Right lobe of liver (tissue), 6 donors: ENCODE data around the gene MPPED1. TPM values are rescaled to one million over a fixed set of nuclear protein-coding genes. Genes with fewer than 3 reads are reported as not detected.

ENCODE experiments used
- ATAC-seq, 4 donors: fragments of 200-7000 bp; cut with Tn5 transposase; one replicate each; pipeline ENCODE4 v1.9.1; 2020; ENCODE audit warnings: mild to moderate bottlenecking in 4 of 4, moderate library complexity in 4 of 4
- DNase-seq, 3 donors: peaks; one replicate each; pipeline ENCODE4 v3.0.0-alpha.2; 2020
- H3K27ac ChIP-seq, 3 donors: fragments of 200-600 bp; one replicate each; pipeline ENCODE4 v1.8.0; 2022
- H3K27me3 ChIP-seq, 2 donors: fragments of 200-600 bp; one replicate each; pipeline ENCODE4 v1.8.0; 2022
- H3K36me3 ChIP-seq, 4 donors: fragments of 200-600 bp; sonication (generic) in 1 of 4; one replicate each; pipeline versions ENCODE4 v1.5.1 to v1.8.0; 2017 to 2022; ENCODE audit warnings: control low read depth in 1 of 4
- H3K4me1 ChIP-seq, 4 donors: fragments of 200-600 bp; sonication (generic) in 1 of 4; one replicate each; pipeline versions ENCODE4 v1.5.1 to v1.8.0; 2017 to 2022; ENCODE audit warnings: control low read depth in 1 of 4
- H3K4me3 ChIP-seq, 3 donors: fragments of 200-600 bp; one replicate each; pipeline ENCODE4 v1.8.0; 2022
- H3K9me3 ChIP-seq, 4 donors: fragments of 200-600 bp; sonication (generic) in 1 of 4; one replicate each; pipeline versions ENCODE4 v1.5.1 to v1.8.0; 2017 to 2022; ENCODE audit warnings: control low read depth in 1 of 4
- CTCF ChIP-seq, 4 donors: fragments of 200-600 bp in 3 of 4; fragments of 450-650 bp in 1 of 4; IDR thresholded peaks; one replicate each; pipeline versions ENCODE4 v1.5.1 to v1.8.0; 2016 to 2022; ENCODE audit warnings: antibody characterized with exemption in 4 of 4, mild to moderate bottlenecking in 2 of 4
- POLR2A ChIP-seq: fragments of 450-650 bp; IDR thresholded peaks from one replicate; pipeline ENCODE4 v1.6.1; 2017; ENCODE audit warnings: antibody characterized with exemption, mild to moderate bottlenecking
- WGBS: methylation state at CpG from one replicate; pipeline ENCODE4 v1.1.6; 2018; ENCODE audit warnings: low coverage, low lambda C conversion rate; ENCODE audit not compliant: insufficient coverage; ENCODE audit errors: missing lambda C conversion rate; 5-methylcytosine and 5-hydroxymethylcytosine counted together
- intact Hi-C, 2 donors: fragments of 100-400 bp; cut with DNase I; formaldehyde crosslinking; loops; one replicate each; pipeline versions ENCODE4 v1.11.2 to v1.14.1; 2022
- long read RNA-seq: library from polyadenylated mRNA; unstranded; transcript quantifications from one replicate; pipeline ENCODE4 v2.0.0, GENCODE V29; 2019
- total RNA-seq, 6 experiments: library from RNA; depleted of rRNA in 2 of 6; stranded (reverse); fragments of >200 nt in 2 of 6; fragmentation: NEBNext Ultra II Directional in 3 of 6; extraction: Animal tissue kit (Norgen Biotek cat#: 25700) in 3 of 6; gene quantifications; one replicate each; pipeline versions ENCODE4 v1.1.0 to v1.2.4, GENCODE V29; 2016 to 2023
- donor health status: DM: no; HTN: yes; CAD: no.
- donor health status: DM: no; HTN: no; CAD: no.
- donor health status: DM: no; HTN: no; CAD: no.
- donor health status: DM: no; HTN: yes; CAD: no.
- donor health status: DM: no; HTN: yes; CAD: no.

The MPPED1 gene
- total RNA-seq = 10 to 100 TPM in 4 of 6 experiments, 1 to 10 TPM in 2; 2.4 to 13.8 (median 11.3) TPM
- long read RNA-seq = 0 reads

GRCh38 chr22:43411869-43412807, at the start of gene MPPED1:
TSS of gene MPPED1 (plus strand) at chr22:43412014. CDS start at chr22:43424986, 12,972 bp downstream.
- DNase-seq (peak in 1 of 3 donors; percentile 39), ATAC-seq (no peak)
- Histone ChIP-seq H3K27ac (no peak within 1 kb of the TSS), H3K27me3 (no peaks in the 10 kb centered on the region), H3K9me3 (no peaks in the 10 kb centered on the region), H3K4me1 (peaks cover 0 to 12% (median 4%) of the 10 kb centered on the region in 4 donors), H3K4me3 (no peak within 1 kb of the TSS), H3K36me3 (no peaks in the 10 kb centered on the region)
- TF ChIP-seq CTCF (IDR thresholded peaks at IDR 0.05) (no peak), POLR2A (no peak)
- intact Hi-C loops = no loop called here
- WGBS = 20% methylated on average over 4 of the region's 95 CpGs

GRCh38 chr22:43363315-43364168, 48.3 kb upstream of the MPPED1 start:
- intact Hi-C loops = no loop called here
- DNase-seq (no peak), ATAC-seq (no peak)
- H3K4me1 ChIP-seq = no peaks in the 10 kb centered on the region
- no peaks in the 10 kb centered on the region for H3K36me3 ChIP-seq
- no peaks in the 10 kb centered on the region for H3K9me3 ChIP-seq
- TF ChIP-seq POLR2A = no peak
- WGBS = 72% methylated on average over 19 of the region's 27 CpGs
- no peak overlapping the region for H3K4me3 ChIP-seq
- no peak overlapping the region for H3K27ac ChIP-seq
- H3K27me3 ChIP-seq = no peaks in the 10 kb centered on the region

DNA sequence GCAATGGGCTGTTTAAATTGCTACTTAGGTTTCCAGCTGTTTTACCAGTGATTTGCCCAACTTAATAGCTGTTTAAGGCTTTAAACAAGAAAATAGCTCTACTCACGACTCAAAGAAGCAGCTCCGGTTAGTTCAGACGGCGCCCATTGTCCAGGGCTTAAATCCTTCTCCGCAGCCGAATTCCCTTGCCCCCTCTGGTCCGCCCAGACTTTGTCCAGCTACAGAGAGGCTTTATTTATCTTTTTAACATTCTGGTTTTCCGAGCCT, 47.7 kb upstream of the MPPED1 start:
- 64% methylated on average over 8 of the region's 8 CpGs for WGBS
- ATAC-seq (no peak), DNase-seq (no peak)
- no peak overlapping the region for H3K27ac ChIP-seq
- no peaks in the 10 kb centered on the region for H3K36me3 ChIP-seq
- no peak for TF ChIP-seq CTCF (IDR thresholded peaks at IDR 0.05)
- intact Hi-C loops = no loop called here
- no peaks in the 10 kb centered on the region for H3K4me1 ChIP-seq
- no peaks in the 10 kb centered on the region for H3K27me3 ChIP-seq
- H3K4me3 ChIP-seq = no peak overlapping the region
- no peaks in the 10 kb centered on the region for H3K9me3 ChIP-seq

GRCh38 chr22:43365715-43366440, 45.9 kb upstream of the MPPED1 start:
- no peak for DNase-seq
- intact Hi-C loops = no loop called here
- ATAC-seq = no peak
- Histone ChIP-seq H3K27ac (no peak overlapping the region), H3K36me3 (no peaks in the 10 kb centered on the region), H3K27me3 (no peaks in the 10 kb centered on the region), H3K4me1 (no peaks in the 10 kb centered on the region), H3K9me3 (no peaks in the 10 kb centered on the region), H3K4me3 (no peak overlapping the region)
- 73% methylated on average over 4 of the region's 6 CpGs for WGBS
- no peak for TF ChIP-seq CTCF (IDR thresholded peaks at IDR 0.05)
